DOHH2 (cell line): Measurements from ENCODE around the gene VSIG10L2.

Source experiments
- EZH2phosphoT487 ChIP-seq: fragments of 200-600 bp; sonication (generic); IDR thresholded peaks from 2 replicates; pipeline ENCODE4 v1.6.1; 2017; ENCODE audit warnings: borderline replicate concordance, mild to moderate bottlenecking, antibody characterized with exemption, low read length, moderate library complexity, mixed read lengths
- TF ChIP-seq, protein P1 (sequence below): fragments of 200-600 bp; sonication (generic); IDR thresholded peaks from one replicate; pipeline ENCODE4 v1.5.1; 2014; ENCODE audit warnings: antibody characterized with exemption, mild to moderate bottlenecking, low read depth, low read length; ENCODE audit not compliant: poor library complexity, severe bottlenecking

DNA sequence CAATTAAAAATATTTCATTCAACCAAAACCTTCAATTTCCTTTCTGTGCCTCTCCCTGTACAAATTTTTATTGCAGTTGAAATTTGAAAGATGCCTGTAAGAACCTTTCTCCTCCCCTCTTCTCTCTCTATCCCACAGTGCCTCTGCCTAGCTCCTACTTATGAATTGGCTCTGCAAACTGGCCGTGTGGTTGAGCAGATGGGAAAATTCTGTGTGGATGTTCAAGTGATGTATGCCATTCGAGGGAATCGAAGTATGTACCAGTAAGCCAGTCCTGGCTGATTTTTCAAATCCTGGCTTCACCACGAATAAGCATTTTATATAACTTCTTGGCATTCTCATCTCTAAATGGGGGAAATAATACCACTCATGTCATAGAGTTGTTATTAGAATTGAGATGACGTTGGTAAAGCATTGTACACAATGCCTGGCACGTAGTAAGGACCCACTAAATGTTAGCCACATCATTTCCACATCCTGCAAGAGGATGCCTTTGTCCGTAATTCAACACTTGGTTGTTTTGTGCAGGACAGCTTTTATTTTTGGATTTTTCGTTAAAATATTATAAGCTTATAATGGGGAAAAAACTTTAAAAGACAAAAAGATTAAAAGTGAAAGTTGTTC, 35.5 kb upstream of the VSIG10L2 start:
- TF ChIP-seq, protein P1, sequence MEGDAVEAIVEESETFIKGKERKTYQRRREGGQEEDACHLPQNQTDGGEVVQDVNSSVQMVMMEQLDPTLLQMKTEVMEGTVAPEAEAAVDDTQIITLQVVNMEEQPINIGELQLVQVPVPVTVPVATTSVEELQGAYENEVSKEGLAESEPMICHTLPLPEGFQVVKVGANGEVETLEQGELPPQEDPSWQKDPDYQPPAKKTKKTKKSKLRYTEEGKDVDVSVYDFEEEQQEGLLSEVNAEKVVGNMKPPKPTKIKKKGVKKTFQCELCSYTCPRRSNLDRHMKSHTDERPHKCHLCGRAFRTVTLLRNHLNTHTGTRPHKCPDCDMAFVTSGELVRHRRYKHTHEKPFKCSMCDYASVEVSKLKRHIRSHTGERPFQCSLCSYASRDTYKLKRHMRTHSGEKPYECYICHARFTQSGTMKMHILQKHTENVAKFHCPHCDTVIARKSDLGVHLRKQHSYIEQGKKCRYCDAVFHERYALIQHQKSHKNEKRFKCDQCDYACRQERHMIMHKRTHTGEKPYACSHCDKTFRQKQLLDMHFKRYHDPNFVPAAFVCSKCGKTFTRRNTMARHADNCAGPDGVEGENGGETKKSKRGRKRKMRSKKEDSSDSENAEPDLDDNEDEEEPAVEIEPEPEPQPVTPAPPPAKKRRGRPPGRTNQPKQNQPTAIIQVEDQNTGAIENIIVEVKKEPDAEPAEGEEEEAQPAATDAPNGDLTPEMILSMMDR = no peak
- TF ChIP-seq EZH2phosphoT487 = no peak
